ENCODE measurements around the gene RPS6KA4. TPM values are rescaled to one million over a fixed set of nuclear protein-coding genes. Genes with fewer than 3 reads are reported as not detected.

RPS6KA4 gene
- total RNA-seq, 1 donor from 2014 or later = 42.0 TPM

DNA sequence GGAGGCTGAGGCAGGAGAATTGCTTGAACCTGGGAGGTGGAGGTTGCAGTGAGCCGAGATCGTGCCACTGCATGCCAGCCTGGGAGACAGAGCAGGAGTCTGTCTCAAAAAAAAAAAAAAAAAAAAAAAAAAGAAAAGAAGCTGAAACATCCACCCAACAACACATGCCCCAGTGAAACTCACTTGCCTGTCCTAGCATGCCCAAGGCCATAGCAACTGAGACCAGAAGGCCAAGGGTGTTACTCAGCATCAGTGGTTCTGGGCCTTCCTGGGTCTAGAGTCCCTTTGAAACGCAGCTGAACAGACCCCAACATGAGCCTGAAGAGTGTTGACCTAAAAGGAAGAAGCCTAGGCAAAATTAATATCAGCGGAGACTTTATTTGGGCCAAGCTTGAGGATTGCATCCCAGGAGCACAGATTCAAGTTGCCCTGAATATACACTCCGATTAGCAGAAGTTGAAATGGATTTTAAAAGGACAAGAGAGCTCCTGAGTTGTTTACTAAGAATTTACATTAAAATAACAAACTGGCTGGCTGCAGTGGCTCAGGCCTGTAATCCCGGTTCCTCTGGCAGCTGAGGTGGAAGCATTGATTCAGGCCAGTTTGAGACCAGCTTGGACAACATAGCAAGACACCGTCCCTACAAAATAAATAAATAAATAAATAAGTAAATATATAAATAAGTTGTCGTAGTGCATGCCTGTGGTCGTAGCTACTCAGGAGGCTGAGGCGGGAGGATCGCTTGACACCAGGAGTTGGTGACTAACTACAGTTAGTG lies 34.1 kb upstream of the RPS6KA4 start:
- intact Hi-C loops (cut with micrococcal nuclease) = no loop called here

DNA sequence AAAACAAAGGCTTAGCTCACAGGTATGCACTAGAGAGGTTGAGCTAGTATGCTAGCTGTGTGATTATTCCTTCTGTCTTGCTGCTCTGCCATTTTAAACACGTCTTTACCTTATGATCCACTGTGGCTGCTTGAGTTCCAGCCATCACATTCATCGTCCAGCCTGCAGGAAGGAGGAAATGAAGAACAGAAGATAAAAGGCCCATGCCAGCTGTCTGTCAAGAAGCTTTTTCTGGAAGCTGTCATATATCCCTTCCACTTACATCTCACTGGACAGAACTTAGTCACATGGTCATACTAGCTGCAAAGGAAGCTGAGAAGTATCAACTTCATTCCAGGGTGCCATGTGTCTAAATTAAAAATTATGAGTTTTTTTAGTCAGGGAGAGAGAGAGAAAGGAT lies 31.6 kb upstream of the RPS6KA4 start:
- intact Hi-C loops (cut with micrococcal nuclease) = no loop called here

DNA sequence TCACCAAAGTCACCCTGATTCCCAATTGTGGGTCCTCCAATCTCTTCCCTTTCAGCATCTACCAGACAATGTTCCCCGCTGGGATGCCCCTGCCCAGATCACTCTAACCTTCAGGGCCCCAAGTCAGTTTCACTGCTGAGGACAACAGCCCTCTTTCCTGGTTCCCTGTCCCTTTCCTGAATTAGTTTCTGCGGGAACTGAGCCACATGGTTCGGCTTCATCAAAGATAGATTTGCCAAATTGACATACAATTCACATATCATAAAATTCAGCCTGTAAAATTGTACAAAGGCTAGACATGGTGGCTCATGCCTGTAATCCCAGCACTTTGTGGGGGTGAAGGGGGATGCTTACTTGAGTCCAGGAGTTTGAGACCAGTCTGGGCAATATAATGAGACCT lies 31.0 kb upstream of the RPS6KA4 start:
- intact Hi-C loops (cut with micrococcal nuclease) = no loop called here

DNA sequence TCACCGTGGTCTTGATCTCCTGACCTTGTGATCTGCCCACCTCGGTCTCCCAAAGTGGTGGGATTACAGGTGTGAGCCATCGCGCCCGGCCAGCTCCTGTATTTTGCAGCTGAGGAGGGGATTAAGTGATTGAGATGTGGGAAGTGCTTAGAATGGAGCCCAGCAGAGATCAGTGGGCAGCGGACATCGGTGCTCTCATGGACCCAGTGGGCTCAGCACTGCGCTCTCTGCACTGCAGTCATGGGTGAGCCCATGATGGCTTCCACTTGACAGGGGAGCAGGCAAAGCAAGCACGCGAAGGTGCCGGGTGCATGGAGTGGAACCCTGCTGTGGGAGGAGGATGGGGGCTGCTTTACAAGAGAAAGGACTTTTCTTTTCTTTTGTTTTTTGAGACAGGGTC lies 28.1 kb upstream of the RPS6KA4 start:
- intact Hi-C loops (cut with micrococcal nuclease) = loop anchor here (1.0 kb wide), 1 partner anchor 14 kb away; the partner anchor contains the start of gene TRMT112

DNA sequence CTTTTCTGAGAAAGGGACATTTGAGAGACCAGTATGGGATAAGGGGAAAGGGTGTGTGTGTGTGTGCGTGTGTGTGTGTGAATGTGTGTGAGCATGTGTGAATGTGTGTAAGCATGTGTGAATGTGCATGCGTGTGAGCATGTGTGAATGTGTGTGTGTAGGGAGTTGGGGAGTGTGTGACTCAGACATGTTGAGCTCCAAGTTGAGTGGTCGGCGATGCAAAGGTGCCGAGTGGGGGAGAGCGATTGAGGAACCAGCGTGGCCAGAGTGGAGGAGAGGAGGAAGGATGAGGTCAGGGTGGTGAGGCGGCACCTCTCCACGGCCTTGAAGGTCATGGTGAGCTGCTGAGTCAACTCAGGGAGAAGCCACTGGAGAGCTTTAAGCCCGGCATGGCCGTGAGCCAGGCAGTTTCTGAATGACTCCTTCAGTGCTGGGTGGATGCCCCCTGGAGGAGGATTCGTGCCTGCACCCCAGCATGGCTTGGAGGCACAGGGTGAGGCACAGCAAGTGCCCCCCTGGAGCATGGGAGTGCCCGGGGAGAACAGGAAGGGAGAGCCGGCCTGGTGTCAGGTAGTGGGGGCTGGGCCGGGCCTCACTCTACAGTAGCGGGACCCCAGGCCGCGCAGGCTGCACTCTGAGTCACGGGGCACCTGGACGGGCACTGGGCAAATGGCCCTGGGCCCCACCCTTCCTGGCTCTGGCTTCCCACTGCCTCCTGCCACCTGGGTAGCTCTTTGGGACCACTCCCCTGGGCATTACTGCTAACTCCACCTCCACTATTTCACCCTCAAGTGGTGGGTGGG lies 27.2 kb upstream of the RPS6KA4 start:
- intact Hi-C loops (cut with micrococcal nuclease) = loop anchor here (1.0 kb wide), 1 partner anchor 14 kb away; the partner anchor contains the start of gene TRMT112

DNA sequence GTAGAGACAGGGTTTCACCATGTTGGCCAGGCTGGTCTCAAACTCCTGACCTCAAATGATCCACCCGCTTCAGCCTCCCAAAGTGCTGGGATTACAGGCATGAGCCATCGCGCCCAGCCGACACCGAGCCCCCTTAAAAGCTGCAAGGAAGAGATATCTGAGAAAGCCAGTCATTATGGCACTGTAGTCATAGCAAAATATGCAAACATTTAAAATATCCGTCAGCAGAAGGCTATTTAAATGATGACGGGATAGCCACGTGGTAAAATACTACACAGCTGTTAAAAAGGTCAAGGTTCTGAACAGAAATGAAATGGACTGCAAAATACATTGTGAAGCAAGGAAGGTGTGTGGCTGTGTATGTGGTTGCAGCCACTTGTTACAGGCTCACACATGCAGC lies 25.4 kb upstream of the RPS6KA4 start:
- intact Hi-C loops (cut with micrococcal nuclease) = no loop called here

DNA sequence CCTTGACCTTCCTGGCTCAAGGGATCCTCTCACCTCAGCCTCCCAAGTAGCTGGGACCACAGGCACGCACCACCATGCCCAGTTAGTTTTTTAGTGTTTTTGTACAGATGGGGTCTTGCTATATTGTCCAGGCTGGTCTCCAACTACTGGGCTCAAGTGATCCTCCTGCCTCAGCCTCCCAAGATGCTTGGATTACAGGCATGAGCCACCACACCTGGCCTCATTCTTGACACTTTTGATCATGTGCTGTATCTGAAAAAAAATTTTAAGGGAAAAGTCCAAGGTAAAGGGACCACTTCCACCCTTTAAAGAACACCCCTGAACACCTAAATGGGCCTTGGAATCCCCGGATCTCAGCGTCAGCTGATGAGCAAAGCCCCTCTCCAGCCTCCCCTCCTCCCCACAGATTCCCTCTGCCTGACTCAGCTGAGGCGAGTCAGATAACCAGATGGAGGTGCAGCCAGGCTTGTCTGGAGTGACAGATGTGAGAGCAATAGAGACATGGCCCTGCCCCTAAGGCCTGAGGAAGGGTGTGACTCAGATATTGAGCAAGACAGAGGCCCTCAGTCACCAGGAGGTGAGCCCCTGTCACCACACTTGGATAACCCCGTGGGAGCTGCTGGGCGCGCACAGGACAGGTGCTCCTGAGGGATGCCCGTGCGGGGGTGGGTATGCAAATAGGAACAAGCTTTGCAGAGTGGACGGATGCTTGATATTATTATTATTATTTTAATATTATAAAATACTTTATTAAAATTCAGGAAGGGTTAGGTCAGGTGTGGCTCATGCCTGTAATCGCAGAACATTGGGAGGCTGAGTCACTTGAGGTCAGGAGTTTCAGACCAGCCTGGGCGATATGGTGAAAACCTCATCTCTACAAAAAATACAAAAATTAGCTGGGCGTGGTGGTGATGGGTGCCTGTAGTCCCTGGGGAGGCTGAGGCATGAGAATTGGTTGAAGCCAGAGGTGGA lies 23.9 kb upstream of the RPS6KA4 start:
- intact Hi-C loops (cut with micrococcal nuclease) = no loop called here

DNA sequence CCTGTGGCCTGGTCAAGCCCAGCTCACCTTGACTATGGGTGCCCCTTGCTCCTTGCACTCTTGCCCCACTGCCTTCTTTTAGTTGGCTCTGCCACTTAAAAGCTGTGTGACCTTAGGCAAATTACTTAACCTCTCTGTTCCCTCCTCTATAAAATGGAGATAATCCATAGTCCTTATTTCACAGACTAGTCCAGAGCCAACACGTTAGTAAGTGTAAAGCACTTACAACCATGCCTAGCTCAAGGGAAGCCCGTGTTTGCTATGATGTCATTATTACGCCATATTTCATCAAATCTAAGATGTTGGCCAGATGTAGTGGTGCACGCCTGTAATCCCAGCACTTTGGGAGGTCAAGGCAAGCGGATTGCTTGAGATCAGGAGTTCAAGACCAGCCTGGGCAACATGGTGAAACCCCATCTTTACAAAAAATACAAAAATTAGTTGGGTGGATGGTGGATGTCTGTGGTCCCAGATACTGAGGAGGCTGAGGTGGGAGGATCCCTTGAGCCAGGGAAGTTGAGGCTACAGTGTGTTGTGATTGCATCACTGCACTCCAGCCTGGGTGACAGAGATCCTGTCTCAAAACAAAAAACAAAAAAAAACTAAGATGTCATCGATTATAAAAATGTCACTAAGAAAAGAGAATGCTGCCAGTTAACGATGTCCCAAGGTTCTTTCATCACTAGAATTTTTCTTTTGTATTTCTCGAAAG lies 21.3 kb upstream of the RPS6KA4 start:
- intact Hi-C loops (cut with micrococcal nuclease) = no loop called here

DNA sequence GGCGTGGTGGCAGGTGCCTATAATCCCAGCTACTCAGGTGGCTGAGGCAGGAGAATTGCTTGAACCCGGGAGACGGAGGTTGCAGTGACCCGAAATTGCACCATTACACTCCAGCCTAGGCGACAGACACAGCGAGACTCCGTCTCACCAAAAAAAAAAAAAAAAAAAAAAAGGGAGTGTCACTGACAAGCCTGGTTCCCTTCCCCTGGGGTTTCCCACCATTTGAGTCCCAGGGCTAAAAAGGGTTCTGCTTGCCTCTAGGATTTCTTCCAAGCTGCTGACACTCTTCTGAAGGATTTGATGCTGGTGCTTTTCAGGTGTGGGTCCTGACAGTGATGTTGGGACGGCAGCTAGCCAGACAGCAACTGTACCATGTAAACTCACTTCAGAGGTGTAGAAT lies 20.2 kb upstream of the RPS6KA4 start:
- intact Hi-C loops (cut with micrococcal nuclease) = no loop called here

DNA sequence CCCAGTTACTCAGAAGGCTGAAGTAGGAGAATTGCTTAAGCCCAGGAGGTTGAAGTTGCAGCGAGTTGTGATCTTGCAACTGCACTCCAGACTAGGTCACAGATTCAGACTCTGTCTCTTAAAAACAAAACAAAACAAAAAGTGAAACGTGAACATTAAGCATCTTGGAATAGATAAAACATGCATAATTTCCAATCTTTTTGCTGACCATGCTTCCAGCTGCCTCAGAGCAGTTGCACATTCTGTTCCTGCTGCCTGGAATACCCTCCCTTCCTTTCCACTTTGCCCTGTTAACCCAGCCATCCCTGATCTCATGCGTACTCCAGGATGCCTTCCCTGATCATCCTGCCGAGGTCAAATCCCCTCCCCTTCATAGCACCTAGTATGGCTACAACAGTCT lies 19.7 kb upstream of the RPS6KA4 start:
- intact Hi-C loops (cut with micrococcal nuclease) = no loop called here

DNA sequence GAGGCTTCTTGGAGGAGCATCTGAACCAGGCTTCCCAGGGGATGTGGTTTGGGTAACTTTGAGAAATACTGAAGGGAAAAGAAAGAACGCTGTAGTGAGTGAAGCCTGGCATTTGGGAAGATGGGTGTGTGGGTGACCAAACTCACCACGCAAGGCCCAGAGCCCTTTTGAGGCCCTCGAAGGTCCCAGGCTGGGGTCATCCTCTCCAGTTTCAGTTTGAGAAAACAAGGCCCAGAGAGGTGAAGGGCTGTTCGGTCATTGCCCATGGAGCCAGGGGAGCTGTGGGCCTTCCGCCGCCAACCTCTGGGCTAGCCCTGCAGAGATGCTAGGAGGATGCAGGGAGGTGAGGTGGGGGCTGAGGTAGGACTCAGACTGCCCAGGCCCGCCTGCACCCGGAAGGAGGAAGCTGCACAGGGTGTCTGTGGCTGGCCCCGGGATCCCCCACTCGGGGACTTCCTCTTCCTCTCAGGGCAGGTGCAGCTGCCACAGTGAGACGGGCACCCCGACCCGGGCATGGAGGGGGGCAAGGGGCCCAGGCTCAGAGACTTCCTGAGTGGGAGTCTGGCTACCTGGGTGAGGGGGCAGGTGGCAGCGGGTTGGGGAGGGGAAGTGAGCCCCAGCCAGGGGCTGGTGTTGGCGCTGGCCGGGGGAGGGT lies 19.1 kb upstream of the RPS6KA4 start, which contains the start of gene CCDC88B:
Gene CCDC88B (plus strand): TSS at position 451 of the 655 bp plus-strand sequence. CDS start 63 bp downstream, at position 514.
- intact Hi-C loops (cut with micrococcal nuclease) = loop anchor here (1.0 kb wide), 1 partner anchor 70 kb away; no protein-coding TSS in a partner anchor

DNA sequence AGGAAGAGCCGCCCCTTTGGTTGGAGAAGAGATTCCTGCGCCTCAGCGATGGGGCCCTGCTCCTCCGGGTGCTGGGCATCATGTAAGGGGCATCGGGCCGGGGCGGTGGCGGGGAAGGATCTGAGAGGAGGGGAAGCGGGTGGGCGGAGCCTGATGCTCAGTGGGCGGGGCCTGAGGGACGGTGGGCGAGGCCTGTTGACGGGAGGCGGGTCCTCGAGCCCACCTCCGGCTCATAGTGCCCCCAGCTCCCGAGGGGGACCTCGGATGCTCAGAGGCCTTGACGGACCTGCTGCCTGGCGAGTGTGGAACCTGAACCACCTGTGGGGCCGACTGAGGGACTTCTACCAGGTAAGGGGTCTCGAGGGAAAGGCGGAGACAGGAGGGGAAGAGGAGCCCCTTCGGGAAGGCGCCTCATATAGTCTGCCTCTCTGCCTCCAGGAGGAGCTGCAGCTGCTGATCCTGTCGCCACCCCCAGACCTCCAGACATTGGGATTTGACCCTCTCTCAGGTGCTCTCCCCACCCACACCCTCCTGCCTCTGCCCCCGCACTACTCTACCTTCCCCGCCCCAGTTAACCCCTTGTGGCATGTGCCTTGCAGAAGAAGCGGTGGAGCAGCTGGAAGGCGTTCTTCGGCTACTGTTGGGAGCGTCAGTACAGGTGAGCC lies 18.2 kb upstream of the RPS6KA4 start:
- intact Hi-C loops (cut with micrococcal nuclease) = loop anchor here (1.0 kb wide), 1 partner anchor 71 kb away; no protein-coding TSS in a partner anchor

DNA sequence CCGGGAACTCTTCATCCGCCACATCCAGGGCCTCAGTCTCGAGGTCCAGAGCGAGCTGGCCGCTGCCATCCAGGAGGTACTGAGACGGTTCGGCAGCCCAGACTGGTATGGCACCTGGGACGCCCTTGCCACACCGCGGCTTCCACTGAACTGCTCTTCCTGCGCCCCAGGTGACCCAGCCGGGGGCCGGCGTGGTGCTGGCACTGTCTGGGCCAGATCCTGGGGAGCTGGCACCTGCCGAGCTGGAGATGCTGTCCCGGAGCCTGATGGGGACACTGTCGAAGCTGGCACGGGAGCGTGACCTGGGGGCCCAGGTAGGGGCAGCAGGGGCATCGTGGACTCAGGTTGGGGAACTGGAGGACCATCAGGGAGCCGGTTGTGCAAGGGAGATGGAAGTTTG lies 17.5 kb upstream of the RPS6KA4 start:
- intact Hi-C loops (cut with micrococcal nuclease) = no loop called here

DNA sequence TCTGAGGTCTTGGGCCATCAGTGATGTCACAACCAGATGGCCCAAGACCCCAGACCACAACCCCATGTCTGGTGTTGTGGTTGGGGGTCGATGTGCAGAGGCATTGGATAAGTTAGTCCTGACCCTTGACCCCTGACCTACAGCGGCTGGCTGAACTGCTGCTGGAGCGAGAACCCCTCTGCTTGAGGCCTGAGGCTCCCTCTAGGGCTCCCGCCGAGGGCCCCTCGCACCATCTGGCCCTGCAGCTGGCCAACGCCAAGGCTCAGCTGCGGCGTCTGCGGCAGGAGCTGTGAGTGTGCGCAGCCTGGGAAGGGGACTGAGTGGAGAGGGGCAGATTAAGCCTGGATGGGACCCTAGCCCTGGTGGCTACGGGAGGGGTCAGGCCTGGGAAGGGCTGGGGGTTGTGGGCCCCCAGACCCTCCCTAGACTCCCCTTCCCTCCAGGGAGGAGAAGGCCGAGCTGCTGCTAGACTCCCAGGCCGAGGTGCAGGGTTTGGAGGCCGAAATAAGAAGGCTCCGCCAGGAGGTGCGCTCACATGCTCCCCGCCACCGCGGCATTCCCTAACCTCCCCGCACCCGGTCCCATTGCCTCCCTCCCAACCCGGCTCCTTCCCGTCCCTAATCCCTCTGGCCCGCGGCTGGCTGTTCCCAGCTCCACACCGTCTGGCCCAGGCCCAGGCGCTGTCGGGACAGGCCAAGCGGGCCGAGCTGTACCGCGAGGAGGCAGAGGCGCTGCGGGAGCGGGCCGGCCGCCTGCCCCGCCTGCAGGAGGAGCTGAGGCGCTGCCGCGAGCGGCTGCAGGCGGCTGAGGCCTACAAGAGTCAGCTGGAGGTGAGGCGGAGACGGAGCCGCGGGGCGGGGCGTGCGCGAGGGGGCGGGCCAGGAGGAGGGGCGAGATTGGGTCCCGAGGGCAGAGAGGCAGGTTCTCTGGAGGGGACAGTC lies 16.8 kb upstream of the RPS6KA4 start:
- intact Hi-C loops (cut with micrococcal nuclease) = loop anchor here (1.0 kb wide), 3 partner anchors 17 to 37 kb away; partner anchors contain the start of genes ESRRA, RPS6KA4 and TRMT112

DNA sequence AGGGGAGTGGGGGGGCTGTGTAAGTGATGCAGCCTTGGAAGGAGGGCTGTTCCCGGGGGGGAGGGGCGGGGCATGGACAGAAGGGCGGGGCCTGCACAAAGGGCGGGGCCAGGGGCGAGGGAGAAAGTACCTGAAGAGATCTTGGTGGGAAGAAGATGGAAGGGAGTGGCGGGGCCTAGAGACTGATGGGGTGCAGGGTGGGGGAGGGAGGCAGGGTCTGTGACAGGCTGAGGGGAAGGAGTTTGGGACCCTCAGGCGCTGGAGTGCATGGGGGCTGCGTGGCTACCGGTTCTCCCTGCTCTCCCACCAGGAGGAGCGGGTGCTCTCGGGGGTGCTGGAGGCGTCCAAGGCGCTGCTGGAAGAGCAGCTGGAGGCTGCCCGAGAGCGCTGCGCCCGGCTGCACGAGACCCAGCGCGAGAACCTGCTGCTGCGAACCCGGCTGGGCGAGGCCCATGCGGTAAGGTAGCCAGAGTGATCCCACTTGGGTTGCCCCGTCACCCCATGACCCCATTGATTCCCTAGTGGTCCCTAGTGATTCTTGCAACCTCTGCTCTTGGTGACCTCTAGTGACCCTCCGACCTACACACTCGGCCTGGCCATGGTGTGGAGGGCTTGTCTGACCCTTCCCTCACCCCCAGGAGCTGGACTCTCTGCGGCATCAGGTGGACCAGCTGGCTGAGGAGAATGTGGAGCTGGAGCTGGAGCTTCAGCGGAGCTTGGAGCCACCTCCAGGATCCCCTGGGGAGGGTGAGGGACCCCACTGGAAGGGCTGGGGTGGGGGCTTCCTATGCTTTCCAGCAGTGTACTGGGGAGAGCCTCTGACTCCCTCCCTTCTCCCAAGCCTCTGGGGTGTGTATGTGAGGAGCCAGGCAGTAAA lies 15.9 kb upstream of the RPS6KA4 start:
- intact Hi-C loops (cut with micrococcal nuclease) = loop anchor here (1.0 kb wide), 3 partner anchors 16 to 38 kb away; partner anchors contain the start of genes ESRRA, RPS6KA4 and TRMT112

DNA sequence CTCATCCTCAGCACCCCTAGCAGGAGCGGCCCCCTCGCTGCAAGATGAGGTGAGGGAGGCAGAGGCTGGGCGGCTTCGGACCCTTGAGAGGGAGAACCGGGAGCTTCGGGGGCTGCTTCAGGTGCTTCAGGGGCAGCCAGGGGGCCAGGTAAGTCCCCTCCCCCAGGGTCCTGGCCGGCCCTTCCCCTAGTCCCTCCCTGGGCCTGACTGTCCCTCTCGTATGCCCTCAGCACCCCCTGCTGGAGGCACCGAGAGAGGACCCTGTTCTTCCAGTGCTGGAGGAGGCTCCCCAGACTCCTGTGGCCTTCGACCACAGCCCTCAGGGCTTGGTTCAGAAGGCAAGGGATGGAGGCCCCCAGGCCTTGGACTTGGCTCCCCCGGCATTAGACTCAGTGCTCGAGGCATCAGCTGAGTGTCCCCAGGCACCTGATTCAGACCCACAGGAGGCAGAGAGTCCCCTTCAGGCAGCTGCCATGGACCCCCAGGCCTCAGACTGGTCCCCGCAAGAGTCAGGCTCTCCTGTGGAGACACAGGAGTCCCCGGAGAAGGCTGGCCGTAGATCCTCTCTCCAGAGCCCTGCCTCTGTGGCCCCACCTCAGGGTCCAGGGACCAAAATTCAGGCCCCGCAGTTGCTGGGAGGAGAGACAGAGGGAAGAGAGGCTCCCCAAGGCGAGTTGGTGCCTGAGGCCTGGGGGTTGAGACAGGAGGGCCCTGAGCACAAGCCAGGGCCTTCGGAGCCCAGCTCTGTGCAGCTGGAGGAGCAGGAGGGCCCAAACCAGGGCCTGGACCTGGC lies 15.0 kb upstream of the RPS6KA4 start:
- intact Hi-C loops (cut with micrococcal nuclease) = no loop called here
